ENCODE measurements around the gene RCAN2.

RCAN2 gene

GRCh38 chr6:46370622-46371021 is 120.6 kb downstream of the RCAN2 start:
- no peak overlapping the region for H3K4me3 ChIP-seq (ENCODE audit: control insufficient read depth, low read depth, low read length)
- peak; percentile 8 for TF ChIP-seq CTCF (conservative IDR thresholded peaks at IDR 0.05; ENCODE audit: control insufficient read depth, insufficient read depth, low read depth, low read length)
- DNase-seq (ENCODE audit: low read depth): peak; percentile 49

- no peak overlapping the region for H3K4me3 ChIP-seq (ENCODE audit: control insufficient read depth, low read depth, low read length)
- TF ChIP-seq CTCF (conservative IDR thresholded peaks at IDR 0.05; ENCODE audit: control insufficient read depth, insufficient read depth, low read depth, low read length): no peak
- DNase-seq (ENCODE audit: low read depth): no peak
Observed at GRCh38 chr6:46368169-46368536, 123.1 kb downstream of the RCAN2 start.

- H3K4me3 ChIP-seq (ENCODE audit: control insufficient read depth, low read depth, low read length): no peak overlapping the region
- no peak for TF ChIP-seq CTCF (conservative IDR thresholded peaks at IDR 0.05; ENCODE audit: control insufficient read depth, insufficient read depth, low read depth, low read length)
- DNase-seq (ENCODE audit: low read depth): no peak
Observed at GRCh38 chr6:46367354-46368168, 123.7 kb downstream of the RCAN2 start.

- TF ChIP-seq CTCF (conservative IDR thresholded peaks at IDR 0.05; ENCODE audit: control insufficient read depth, insufficient read depth, low read depth, low read length): no peak
- H3K4me3 ChIP-seq (ENCODE audit: control insufficient read depth, low read depth, low read length): no peak overlapping the region
Observed at GRCh38 chr6:46366190-46366900, 124.9 kb downstream of the RCAN2 start.

GRCh38 chr6:46357591-46357990 is 133.7 kb downstream of the RCAN2 start:
- no peak for DNase-seq (ENCODE audit: low read depth)
- no peak overlapping the region for H3K4me3 ChIP-seq (ENCODE audit: control insufficient read depth, low read depth, low read length)
- no peak for TF ChIP-seq CTCF (conservative IDR thresholded peaks at IDR 0.05; ENCODE audit: control insufficient read depth, insufficient read depth, low read depth, low read length)

More at GRCh38 chr6:46366190-46366900, 124.9 kb downstream of the RCAN2 start:
- DNase-seq (ENCODE audit: low read depth): no peak

GRCh38 chr6:46356543-46356942 is 134.7 kb downstream of the RCAN2 start:
- DNase-seq (ENCODE audit: low read depth): no peak
- no peak for TF ChIP-seq CTCF (conservative IDR thresholded peaks at IDR 0.05; ENCODE audit: control insufficient read depth, insufficient read depth, low read depth, low read length)
- H3K4me3 ChIP-seq (ENCODE audit: control insufficient read depth, low read depth, low read length): no peak overlapping the region
